ENCODE data around the gene RTP2.
A peak's percentile ranks its signal among the peaks of the same experiment; 100 is the strongest.

- TF ChIP-seq CTCF (IDR thresholded peaks at IDR 0.05) (no peak), POLR2A (IDR thresholded peaks at IDR 0.05) (peak in 1 of 2 donors; percentile 2), POLR2AphosphoS5 (IDR thresholded peaks at IDR 0.05; ENCODE audit: insufficient read depth in 1 of 2, low read depth in 1 of 2) (peak in 1 of 2 donors; percentile 81)
Observed at GRCh38 chr3:187743195-187744141, 41.1 kb upstream of the RTP2 start.
